ENCODE data around the gene ARSD.

GRCh38 chrX:2875798-2876399 lies 53.2 kb downstream of the ARSD start:
- no peak for TF ChIP-seq POLR2A (IDR thresholded peaks at IDR 0.05; ENCODE audit: extremely low read depth, insufficient read length)
- TF ChIP-seq, protein P1, sequence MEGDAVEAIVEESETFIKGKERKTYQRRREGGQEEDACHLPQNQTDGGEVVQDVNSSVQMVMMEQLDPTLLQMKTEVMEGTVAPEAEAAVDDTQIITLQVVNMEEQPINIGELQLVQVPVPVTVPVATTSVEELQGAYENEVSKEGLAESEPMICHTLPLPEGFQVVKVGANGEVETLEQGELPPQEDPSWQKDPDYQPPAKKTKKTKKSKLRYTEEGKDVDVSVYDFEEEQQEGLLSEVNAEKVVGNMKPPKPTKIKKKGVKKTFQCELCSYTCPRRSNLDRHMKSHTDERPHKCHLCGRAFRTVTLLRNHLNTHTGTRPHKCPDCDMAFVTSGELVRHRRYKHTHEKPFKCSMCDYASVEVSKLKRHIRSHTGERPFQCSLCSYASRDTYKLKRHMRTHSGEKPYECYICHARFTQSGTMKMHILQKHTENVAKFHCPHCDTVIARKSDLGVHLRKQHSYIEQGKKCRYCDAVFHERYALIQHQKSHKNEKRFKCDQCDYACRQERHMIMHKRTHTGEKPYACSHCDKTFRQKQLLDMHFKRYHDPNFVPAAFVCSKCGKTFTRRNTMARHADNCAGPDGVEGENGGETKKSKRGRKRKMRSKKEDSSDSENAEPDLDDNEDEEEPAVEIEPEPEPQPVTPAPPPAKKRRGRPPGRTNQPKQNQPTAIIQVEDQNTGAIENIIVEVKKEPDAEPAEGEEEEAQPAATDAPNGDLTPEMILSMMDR (IDR thresholded peaks at IDR 0.05; ENCODE audit: low read depth, low read length), result peak; percentile 18
